Measurements from ENCODE around the gene OR4P4.

DNA sequence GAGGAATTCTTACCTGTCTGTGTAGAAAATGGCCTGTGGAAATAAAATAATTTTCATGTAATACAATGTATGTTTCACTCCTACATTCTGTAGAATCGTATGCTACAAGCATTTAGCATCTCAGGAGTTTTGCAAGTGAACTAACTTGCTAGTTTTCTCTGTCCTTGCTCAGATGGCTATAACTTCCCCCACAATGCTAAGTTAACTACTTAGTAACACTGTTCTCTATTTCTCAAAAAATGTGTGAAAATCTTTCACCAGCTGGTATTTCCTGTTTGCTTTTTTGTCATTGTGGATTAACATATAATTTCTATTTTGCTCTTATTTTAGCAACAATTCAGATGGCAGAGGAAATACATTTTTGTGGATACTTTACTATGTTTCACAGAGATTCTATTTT lies 17.6 kb downstream of the OR4P4 start:
- TF ChIP-seq KLF16 (tag by site-specific recombination; IDR thresholded peaks at IDR 0.05) (no peak), ZNF157 (tag by site-specific recombination; IDR thresholded peaks at IDR 0.05) (no peak), ZNF366 (tag by site-specific recombination; conservative IDR thresholded peaks at IDR 0.05) (no peak), REPIN1 (tag by site-specific recombination; IDR thresholded peaks at IDR 0.05; ENCODE audit: low read depth) (no peak), ZNF221 (tag by site-specific recombination; IDR thresholded peaks at IDR 0.05; ENCODE audit: borderline replicate concordance) (no peak), ZNF274 (IDR thresholded peaks at IDR 0.05; ENCODE audit: low read length) (no peak), ZNF274 (tag by site-specific recombination; IDR thresholded peaks at IDR 0.05; ENCODE audit: borderline replicate concordance) (no peak), BCL11B (tag by site-specific recombination; IDR thresholded peaks at IDR 0.05; ENCODE audit: low read depth) (no peak), ZNF473 (tag by site-specific recombination; IDR thresholded peaks at IDR 0.05) (no peak)
- TF ChIP-seq, protein P1, sequence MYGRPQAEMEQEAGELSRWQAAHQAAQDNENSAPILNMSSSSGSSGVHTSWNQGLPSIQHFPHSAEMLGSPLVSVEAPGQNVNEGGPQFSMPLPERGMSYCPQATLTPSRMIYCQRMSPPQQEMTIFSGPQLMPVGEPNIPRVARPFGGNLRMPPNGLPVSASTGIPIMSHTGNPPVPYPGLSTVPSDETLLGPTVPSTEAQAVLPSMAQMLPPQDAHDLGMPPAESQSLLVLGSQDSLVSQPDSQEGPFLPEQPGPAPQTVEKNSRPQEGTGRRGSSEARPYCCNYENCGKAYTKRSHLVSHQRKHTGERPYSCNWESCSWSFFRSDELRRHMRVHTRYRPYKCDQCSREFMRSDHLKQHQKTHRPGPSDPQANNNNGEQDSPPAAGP (tag by site-specific recombination; IDR thresholded peaks at IDR 0.05): no peak
- TF ChIP-seq, protein P2, sequence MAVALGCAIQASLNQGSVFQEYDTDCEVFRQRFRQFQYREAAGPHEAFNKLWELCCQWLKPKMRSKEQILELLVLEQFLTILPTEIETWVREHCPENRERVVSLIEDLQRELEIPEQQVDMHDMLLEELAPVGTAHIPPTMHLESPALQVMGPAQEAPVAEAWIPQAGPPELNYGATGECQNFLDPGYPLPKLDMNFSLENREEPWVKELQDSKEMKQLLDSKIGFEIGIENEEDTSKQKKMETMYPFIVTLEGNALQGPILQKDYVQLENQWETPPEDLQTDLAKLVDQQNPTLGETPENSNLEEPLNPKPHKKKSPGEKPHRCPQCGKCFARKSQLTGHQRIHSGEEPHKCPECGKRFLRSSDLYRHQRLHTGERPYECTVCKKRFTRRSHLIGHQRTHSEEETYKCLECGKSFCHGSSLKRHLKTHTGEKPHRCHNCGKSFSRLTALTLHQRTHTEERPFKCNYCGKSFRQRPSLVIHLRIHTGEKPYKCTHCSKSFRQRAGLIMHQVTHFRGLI (tag by site-specific recombination; IDR thresholded peaks at IDR 0.05): no peak
- TF ChIP-seq, protein P3, sequence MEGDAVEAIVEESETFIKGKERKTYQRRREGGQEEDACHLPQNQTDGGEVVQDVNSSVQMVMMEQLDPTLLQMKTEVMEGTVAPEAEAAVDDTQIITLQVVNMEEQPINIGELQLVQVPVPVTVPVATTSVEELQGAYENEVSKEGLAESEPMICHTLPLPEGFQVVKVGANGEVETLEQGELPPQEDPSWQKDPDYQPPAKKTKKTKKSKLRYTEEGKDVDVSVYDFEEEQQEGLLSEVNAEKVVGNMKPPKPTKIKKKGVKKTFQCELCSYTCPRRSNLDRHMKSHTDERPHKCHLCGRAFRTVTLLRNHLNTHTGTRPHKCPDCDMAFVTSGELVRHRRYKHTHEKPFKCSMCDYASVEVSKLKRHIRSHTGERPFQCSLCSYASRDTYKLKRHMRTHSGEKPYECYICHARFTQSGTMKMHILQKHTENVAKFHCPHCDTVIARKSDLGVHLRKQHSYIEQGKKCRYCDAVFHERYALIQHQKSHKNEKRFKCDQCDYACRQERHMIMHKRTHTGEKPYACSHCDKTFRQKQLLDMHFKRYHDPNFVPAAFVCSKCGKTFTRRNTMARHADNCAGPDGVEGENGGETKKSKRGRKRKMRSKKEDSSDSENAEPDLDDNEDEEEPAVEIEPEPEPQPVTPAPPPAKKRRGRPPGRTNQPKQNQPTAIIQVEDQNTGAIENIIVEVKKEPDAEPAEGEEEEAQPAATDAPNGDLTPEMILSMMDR (tag by site-specific recombination; IDR thresholded peaks at IDR 0.05): no peak
- TF ChIP-seq, protein P4, sequence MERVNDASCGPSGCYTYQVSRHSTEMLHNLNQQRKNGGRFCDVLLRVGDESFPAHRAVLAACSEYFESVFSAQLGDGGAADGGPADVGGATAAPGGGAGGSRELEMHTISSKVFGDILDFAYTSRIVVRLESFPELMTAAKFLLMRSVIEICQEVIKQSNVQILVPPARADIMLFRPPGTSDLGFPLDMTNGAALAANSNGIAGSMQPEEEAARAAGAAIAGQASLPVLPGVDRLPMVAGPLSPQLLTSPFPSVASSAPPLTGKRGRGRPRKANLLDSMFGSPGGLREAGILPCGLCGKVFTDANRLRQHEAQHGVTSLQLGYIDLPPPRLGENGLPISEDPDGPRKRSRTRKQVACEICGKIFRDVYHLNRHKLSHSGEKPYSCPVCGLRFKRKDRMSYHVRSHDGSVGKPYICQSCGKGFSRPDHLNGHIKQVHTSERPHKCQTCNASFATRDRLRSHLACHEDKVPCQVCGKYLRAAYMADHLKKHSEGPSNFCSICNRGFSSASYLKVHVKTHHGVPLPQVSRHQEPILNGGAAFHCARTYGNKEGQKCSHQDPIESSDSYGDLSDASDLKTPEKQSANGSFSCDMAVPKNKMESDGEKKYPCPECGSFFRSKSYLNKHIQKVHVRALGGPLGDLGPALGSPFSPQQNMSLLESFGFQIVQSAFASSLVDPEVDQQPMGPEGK (tag by site-specific recombination; IDR thresholded peaks at IDR 0.05): no peak
- TF ChIP-seq, protein P5, sequence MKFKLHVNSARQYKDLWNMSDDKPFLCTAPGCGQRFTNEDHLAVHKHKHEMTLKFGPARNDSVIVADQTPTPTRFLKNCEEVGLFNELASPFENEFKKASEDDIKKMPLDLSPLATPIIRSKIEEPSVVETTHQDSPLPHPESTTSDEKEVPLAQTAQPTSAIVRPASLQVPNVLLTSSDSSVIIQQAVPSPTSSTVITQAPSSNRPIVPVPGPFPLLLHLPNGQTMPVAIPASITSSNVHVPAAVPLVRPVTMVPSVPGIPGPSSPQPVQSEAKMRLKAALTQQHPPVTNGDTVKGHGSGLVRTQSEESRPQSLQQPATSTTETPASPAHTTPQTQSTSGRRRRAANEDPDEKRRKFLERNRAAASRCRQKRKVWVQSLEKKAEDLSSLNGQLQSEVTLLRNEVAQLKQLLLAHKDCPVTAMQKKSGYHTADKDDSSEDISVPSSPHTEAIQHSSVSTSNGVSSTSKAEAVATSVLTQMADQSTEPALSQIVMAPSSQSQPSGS (tag by site-specific recombination; IDR thresholded peaks at IDR 0.05; ENCODE audit: low read depth): no peak

Data from HEK293 (cell line).